Melanocyte of skin (primary cell): ENCODE results near the gene L2HGDH. TPM values are rescaled to one million over a fixed set of nuclear protein-coding genes. Genes with fewer than 3 reads are reported as not detected.

Experiments used
- small RNA-seq, 2 donors: library from RNA; depleted of rRNA; stranded (forward); fragments of <200 nt; gene quantifications; one replicate each; pipeline ENCODE3, GENCODE V24; 2012
- total RNA-seq, 2 donors: library from RNA; depleted of rRNA; stranded (reverse); fragments of >200 nt; gene quantifications; 2 replicates each; pipeline ENCODE4 v1.2.3, GENCODE V29; 2012

L2HGDH gene
- total RNA-seq, result 1 to 10 TPM; 6.5 to 10.0 TPM

GRCh38 chr14:50311972-50312733 lies at the start of gene L2HGDH, which contains the start of gene DMAC2L:
Gene L2HGDH (minus strand): TSS chr14:50312229. CDS start chr14:50312150, 79 bp downstream.
Gene DMAC2L (plus strand): TSS chr14:50312324. CDS start chr14:50321488, 9,164 bp downstream.

GRCh38 chr14:50231475-50232275 lies 80.4 kb downstream of the L2HGDH start, which contains the start of gene SOS2:
Gene SOS2 (minus strand): TSS chr14:50231578. CDS start chr14:50231283, 295 bp downstream.

Small RNA genes within 50 kb of the gene (small RNA-seq; reads per million reads assigned to genes)
- gene MIR4504, result 0.99 to 1.4 reads per million in 2 donors

Other genes with a start within 250 kb of the L2HGDH start
- gene VCPKMT, start 195.7 kb downstream of the L2HGDH start, total RNA-seq, result 1 to 10 TPM; 4.1 to 6.0 TPM
- 10 to 100 TPM; 31.0 to 39.2 TPM for gene SOS2, start 80.7 kb downstream of the L2HGDH start, total RNA-seq
- 1 to 10 TPM; 5.5 to 9.7 TPM for gene DMAC2L, start 95 bp upstream of the L2HGDH start, total RNA-seq
- 1 to 10 TPM; 5.7 to 6.2 TPM for gene CDKL1, start 84.7 kb upstream of the L2HGDH start, total RNA-seq
- gene MAP4K5, start 220.3 kb upstream of the L2HGDH start, total RNA-seq, result 10 to 100 TPM; 49.0 to 50.9 TPM
- 10 to 100 TPM; 15.0 to 16.9 TPM for gene ATL1, start 247.9 kb upstream of the L2HGDH start, total RNA-seq